ENCODE data around the gene ZNF584. TPM values are rescaled to one million over a fixed set of nuclear protein-coding genes. Genes with fewer than 3 reads are reported as not detected.
"Not testable (repeated sequence)": the region's sequence is repeated elsewhere in the genome, so short reads cannot be mapped to it uniquely, and the experiment has no call there.

The ZNF584 gene
- total RNA-seq, 1 donor from 2014 or later = 16.7 TPM

- H3K4me3 ChIP-seq = peak overlapping the region; percentile 56 to 57
- DNase-seq (ENCODE audit: extremely low spot score in 2 of 2) = no peak
- intact Hi-C loops (cut with DNase I) = no loop called here
- peak overlapping the region; percentile 57 for H3K27ac ChIP-seq
- H3K4me1 ChIP-seq = peaks cover 26% of the 10 kb centered on the region
- H3K9me3 ChIP-seq = no peaks in the 10 kb centered on the region
- no peaks in the 10 kb centered on the region for H3K36me3 ChIP-seq
- TF ChIP-seq CTCF (IDR thresholded peaks at IDR 0.05) (no peak), POLR2A (IDR thresholded peaks at IDR 0.05) (no peak), POLR2AphosphoS5 (IDR thresholded peaks at IDR 0.05; ENCODE audit: insufficient read depth in 1 of 2, low read depth in 1 of 2) (no peak)
- no peaks in the 10 kb centered on the region for H3K27me3 ChIP-seq
Measured at GRCh38 chr19:58401840-58402421, 6.5 kb upstream of the ZNF584 start.

- DNase-seq (ENCODE audit: extremely low spot score in 2 of 2); H3K4me3 ChIP-seq; intact Hi-C loops (cut with DNase I); H3K9me3 ChIP-seq; H3K27me3 ChIP-seq; H3K27ac ChIP-seq; H3K36me3 ChIP-seq: not testable (repeated sequence)
- peaks cover 34% of the 10 kb centered on the region for H3K4me1 ChIP-seq
Measured at GRCh38 chr19:58403920-58404478, 4.5 kb upstream of the ZNF584 start.

- Histone ChIP-seq H3K4me1 (peaks cover 29% of the 10 kb centered on the region), H3K27me3 (no peaks in the 10 kb centered on the region), H3K27ac (peak overlapping the region; percentile 82), H3K9me3 (no peaks in the 10 kb centered on the region), H3K4me3 (peak overlapping the region; percentile 63 to 84), H3K36me3 (no peaks in the 10 kb centered on the region)
- TF ChIP-seq CTCF (IDR thresholded peaks at IDR 0.05) = no peak
- TF ChIP-seq POLR2AphosphoS5 (IDR thresholded peaks at IDR 0.05; ENCODE audit: insufficient read depth in 1 of 2, low read depth in 1 of 2) = no peak
- no peak for TF ChIP-seq POLR2A (IDR thresholded peaks at IDR 0.05)
- intact Hi-C loops (cut with DNase I) = no loop called here
- no peak for DNase-seq (ENCODE audit: extremely low spot score in 2 of 2)
Measured at GRCh38 chr19:58406818-58407657, 1.4 kb upstream of the ZNF584 start.

- peaks cover 25% of the 10 kb centered on the region for H3K4me1 ChIP-seq
- H3K27me3 ChIP-seq = no peaks in the 10 kb centered on the region
- intact Hi-C loops (cut with DNase I) = no loop called here
- H3K4me3 ChIP-seq = peak overlapping the region; percentile 63 to 84
- no peak for DNase-seq (ENCODE audit: extremely low spot score in 2 of 2)
- no peaks in the 10 kb centered on the region for H3K36me3 ChIP-seq
- H3K9me3 ChIP-seq = no peaks in the 10 kb centered on the region
- TF ChIP-seq POLR2AphosphoS5 (IDR thresholded peaks at IDR 0.05; ENCODE audit: insufficient read depth in 1 of 2, low read depth in 1 of 2) (no peak), CTCF (IDR thresholded peaks at IDR 0.05) (no peak), POLR2A (IDR thresholded peaks at IDR 0.05) (no peak)
- peak overlapping the region; percentile 82 for H3K27ac ChIP-seq
Measured at GRCh38 chr19:58407658-58408151, 744 bp upstream of the ZNF584 start.

- Histone ChIP-seq H3K27me3 (no peaks in the 10 kb centered on the region), H3K4me3 (peak overlapping the region; percentile 63 to 84), H3K27ac (peak overlapping the region; percentile 82), H3K4me1 (peaks cover 25% of the 10 kb centered on the region), H3K36me3 (no peaks in the 10 kb centered on the region), H3K9me3 (no peaks in the 10 kb centered on the region)
- DNase-seq (ENCODE audit: extremely low spot score in 2 of 2) = no peak
- TF ChIP-seq CTCF (IDR thresholded peaks at IDR 0.05) = no peak
- no peak for TF ChIP-seq POLR2A (IDR thresholded peaks at IDR 0.05)
- TF ChIP-seq POLR2AphosphoS5 (IDR thresholded peaks at IDR 0.05; ENCODE audit: insufficient read depth in 1 of 2, low read depth in 1 of 2) = no peak
- intact Hi-C loops (cut with DNase I) = no loop called here
Measured at GRCh38 chr19:58409010-58409790, 751 bp downstream of the ZNF584 start.

All from vagina (tissue), 2 donors.